Lung microvascular endothelial cell (primary cell): ENCODE data around the gene IKZF3. TPM values are rescaled to one million over a fixed set of nuclear protein-coding genes. Genes with fewer than 3 reads are reported as not detected.
A peak's percentile ranks its signal among the peaks of the same experiment; 100 is the strongest.
"Not testable (repeated sequence)": the region's sequence is repeated elsewhere in the genome, so short reads cannot be mapped to it uniquely, and the experiment has no call there.

ENCODE experiments used
- DNase-seq, 2 donors: peaks; one replicate each; pipeline versions ENCODE4 v3.0.0 to v3.0.0-alpha.2; 2010; ENCODE audit warnings: low read depth in 2 of 2
- total RNA-seq: library from RNA; depleted of rRNA; stranded (reverse); fragments of >200 nt; gene quantifications from 2 replicates; pipeline ENCODE4 v1.2.1, GENCODE V29; 2014

The IKZF3 gene
- total RNA-seq, 1 donor from 2014 or later, result not detected

DNA sequence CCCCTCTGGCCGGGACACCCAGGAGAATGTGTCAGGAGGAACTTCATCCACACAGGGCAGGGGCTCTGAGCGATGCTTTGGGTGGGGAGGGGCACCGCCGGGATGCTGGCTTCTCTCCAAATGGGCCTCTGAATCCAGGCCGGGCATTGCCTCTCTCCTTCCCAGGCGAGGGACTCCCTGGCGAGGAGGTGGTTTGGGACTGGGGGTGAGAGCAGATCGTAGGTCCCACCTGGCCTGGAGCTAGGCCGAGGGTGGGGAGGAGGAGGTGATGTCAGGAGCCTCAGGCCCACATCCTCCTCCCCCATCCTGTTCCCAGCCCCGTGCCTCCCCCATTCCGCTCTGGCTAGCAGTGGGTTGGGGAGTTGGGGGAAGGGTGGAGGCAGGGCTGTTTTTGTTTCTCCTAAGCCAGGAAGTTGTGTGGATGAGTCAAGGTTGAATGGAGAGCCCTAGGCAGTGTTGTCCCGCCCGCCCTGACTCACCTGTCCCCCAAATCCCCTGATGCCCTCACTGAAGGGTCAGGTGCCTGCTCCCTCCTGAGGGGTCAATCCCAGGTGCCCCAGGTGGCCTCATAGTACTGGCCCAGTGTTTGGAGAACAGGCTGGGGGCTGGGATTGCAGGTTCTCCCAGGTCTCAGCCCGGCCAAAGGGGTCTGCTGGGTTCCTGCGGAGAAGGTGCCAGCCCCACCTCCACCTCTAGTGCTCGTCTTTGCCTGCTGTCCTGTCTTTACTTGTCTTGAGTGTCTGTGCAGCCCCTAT, 123.6 kb downstream of the IKZF3 start:
- peak; percentile 39 to 52 for DNase-seq

- DNase-seq, result no peak
Observed at GRCh38 chr17:39739885-39740356, 124.2 kb downstream of the IKZF3 start.

GRCh38 chr17:39738983-39739884, 124.9 kb downstream of the IKZF3 start:
- DNase-seq, result peak in 1 of 2 donors; percentile 26

- DNase-seq, result no peak
Observed at GRCh38 chr17:39738568-39738901, 125.6 kb downstream of the IKZF3 start.

DNA sequence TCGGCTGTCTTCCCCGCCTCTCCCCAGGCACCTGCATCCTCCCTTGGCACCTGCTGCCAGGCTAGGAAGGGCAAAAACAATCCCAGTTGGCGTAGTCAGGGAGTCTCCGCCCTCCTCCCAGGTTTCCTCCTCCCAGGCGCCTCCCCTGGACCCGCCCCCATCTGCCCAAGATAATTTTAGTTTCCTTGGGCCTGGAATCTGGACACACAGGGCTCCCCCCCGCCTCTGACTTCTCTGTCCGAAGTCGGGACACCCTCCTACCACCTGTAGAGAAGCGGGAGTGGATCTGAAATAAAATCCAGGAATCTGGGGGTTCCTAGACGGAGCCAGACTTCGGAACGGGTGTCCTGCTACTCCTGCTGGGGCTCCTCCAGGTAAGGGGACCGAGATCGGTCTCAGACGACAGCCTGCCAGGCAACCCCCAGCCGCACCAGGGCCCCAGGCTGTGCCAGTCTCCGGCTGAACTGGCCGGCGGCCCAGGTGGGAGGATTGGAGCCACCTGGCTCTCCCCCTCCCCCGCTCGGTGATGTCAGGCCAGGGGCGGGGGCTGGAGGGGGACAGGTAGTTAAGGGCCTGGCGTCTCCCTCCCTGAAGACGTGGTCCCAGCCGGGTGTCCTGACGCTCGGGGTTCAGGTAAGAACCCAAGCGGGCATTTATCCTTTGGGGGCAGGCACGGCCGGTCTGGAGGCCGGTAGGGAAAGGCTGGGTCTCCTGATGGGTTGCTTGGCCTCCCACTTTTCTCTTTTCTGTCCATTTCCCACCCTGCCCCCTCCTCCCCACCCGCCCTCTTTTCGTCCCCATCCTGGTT, 126.1 kb downstream of the IKZF3 start, which contains the start of gene GRB7:
Gene GRB7 (plus strand): TSS at position 179 of the 808 bp plus-strand sequence. CDS start 4,364 bp downstream, outside the sequence.
- no peak for DNase-seq

DNA sequence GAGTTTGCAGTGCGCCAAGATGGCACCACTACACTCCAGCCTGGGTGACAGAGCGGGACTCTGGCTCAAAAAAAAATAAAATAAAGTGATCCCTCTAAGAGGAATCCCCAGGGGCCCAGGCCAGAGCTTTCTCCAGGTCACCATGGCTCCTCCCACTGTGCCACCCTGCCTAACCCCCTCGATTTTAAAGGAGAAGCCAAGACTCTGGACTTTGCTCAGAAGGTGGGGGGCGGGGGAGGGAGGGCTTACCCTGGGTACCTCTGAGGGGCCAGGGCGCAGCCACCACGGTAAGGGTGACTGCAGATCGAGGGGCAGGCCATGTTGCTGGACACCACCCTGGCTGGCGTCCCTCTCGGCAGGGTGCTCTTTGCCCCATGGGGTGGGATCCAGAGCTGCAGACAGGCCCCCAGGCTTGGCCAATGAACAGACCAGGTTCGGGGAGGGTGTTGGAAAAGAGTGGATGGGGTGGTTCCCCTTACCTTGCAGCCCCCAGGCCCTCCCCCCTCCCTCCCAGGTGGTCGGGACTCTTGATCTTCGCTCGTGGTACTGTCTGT, 126.8 kb downstream of the IKZF3 start:
- no peak for DNase-seq

DNA sequence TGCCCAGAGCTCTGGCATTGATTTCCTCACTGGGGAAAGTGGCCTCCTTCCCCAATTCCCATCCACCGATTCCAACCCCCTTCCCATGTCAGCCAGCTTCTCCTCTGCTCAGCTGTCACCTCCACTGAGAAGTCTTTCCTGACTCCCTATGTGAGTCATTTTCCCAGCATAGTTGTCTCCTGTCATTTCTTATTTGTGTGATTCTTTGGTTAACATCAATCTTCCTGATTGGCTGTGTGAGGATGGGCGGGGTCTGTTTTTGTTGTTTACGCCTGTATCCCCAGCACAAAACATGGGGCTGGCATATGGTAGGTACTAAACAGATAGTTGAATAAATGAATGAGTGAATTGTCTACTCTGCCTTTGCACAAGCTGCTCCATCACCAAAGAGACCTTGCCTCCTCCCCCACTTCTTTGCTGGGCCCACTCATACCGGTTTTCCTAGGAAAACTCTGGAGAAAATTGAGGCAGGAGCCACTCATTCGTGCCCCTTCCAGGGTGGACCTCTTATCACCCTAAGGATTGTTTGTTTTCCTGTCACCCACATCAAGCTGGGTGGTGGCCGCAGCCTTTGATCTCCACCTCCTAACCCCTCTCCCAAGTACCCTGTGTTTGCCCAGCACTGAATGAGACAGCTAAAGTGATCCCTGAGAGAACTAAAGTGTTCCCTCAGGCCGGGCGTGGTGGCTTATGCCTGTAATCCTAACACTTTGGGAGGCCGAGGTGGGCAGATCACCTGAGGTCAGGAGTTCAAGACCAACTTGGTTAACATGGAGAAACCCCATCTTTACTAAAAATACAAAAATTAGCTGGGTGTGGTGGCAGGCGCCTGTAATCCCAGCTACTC, 127.6 kb downstream of the IKZF3 start:
- peak in 1 of 2 donors; percentile 20 for DNase-seq

DNA sequence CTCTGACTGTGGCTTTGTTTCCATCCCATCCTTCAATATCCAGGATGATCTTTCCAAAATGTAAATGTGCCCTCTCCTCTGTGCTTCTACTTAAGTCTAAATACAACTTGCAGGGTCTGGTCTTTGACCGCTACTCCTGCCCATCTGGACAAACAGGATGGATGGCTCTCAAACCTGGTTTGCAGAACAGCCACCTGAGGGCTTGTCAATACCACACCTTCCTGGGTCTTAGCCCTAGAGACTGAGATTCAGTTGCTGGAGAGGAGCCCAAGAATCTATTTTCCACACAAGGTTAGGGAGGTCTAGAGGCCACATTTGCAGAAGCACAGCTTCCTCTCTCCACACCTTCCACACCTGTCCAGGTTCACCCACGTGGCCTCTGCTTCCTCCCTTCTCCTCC, 128.2 kb downstream of the IKZF3 start:
- DNase-seq, result no peak

- no peak for DNase-seq
Observed at GRCh38 chr17:39732586-39732985, 131.5 kb downstream of the IKZF3 start.

- DNase-seq, result peak; percentile 83 to 90
Observed at GRCh38 chr17:39730095-39730921, 133.8 kb downstream of the IKZF3 start, which contains the start of gene MIEN1. Gene MIEN1, minus strand, starts transcription at chr17:39730532. Its CDS starts 37 bp downstream, at chr17:39730495.

DNA sequence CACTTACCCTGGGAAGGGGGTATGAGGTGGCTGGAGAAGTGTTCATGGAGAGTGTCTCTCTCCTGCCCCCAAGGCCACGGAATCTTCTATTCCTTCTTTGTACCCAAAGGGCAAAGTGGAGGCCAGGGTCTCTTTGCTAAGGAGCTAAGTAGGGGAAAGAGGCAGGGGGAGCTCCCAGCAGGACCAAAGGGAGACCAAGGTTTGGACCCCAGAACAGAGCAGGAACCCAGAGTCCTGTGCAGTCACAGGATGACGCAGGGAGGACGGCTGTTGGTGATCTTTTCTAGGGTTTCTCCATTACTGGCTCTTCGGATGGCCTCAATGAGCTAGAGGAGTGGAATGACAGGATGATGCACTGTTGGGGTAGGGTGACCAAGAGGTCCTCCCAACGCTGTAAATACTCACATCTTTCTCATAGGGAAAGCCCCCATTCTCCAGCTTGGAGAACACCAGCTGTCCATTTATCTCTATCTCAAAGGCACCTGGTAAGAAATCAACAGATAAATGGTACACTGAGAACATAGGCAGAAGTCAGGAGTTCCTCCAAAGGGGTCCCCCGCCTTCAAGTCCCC, 134.7 kb downstream of the IKZF3 start:
- DNase-seq, result no peak

- DNase-seq, result no peak
Observed at GRCh38 chr17:39727556-39727955, 136.6 kb downstream of the IKZF3 start.

DNA sequence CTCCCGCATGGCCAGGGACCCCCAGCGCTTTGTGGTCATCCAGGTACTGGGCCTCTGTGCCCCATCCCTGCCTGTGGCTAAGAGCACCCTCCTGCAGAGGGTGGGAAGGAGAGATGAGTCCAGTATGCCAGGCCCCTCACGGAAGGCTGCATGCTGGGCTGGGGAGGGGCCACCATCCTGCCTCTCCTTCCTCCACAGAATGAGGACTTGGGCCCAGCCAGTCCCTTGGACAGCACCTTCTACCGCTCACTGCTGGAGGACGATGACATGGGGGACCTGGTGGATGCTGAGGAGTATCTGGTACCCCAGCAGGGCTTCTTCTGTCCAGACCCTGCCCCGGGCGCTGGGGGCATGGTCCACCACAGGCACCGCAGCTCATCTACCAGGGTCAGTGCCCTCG, 137.5 kb downstream of the IKZF3 start:
- DNase-seq, result no peak

DNA sequence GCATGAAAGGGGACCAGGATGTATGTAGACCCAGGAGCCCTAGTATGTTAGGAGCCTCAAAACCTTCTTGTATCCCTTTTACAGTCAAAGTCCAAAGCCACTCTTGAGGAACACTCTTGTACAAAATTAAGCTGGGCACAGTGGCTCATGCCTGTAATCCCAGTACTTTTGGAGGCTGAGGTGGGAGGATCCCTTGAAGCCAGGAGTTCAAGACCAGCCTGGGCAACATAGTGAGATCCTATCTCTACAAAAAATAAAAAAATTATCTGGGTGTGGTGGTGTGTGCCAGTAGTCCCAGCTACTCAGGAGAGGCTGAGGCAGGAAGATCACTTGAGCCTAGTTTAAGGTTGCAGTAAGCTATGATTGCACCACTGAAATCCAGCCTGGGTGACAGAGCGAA, 138.2 kb downstream of the IKZF3 start:
- not testable (repeated sequence) for DNase-seq

- no peak for DNase-seq
Observed at GRCh38 chr17:39724731-39725130, 139.4 kb downstream of the IKZF3 start.

- no peak for DNase-seq
Observed at GRCh38 chr17:39722965-39723848, 140.9 kb downstream of the IKZF3 start.

DNA sequence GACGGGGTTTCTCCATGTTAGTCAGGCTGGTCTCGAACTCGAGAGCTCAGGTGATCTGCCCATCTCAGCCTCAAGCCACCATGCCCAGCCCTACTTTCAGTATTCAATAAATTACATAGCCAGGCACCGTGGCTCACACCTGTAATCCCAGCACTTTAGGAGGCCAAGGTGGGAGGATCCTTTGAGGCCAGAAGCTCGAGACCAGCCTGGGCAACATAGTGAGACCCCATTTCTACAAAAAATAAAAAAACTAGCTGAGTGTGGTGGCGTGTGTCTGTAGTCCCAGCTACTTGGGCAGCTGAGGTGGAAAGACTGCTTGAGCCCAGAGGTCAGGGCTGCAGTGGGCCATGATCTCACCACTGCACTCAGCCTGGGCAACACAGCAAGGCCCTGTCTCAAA, 142.0 kb downstream of the IKZF3 start:
- DNase-seq, result no peak
